HG02678 (cell line): ENCODE results near the gene REEP6.
A peak's percentile ranks its signal among the peaks of the same experiment; 100 is the strongest.
"Not testable (repeated sequence)": the region's sequence is repeated elsewhere in the genome, so short reads cannot be mapped to it uniquely, and the experiment has no call there.

Source experiments
- ATAC-seq: cut with Tn5 transposase; IDR thresholded peaks from one replicate; pipeline ENCODE4 v1.9.1; 2021; ENCODE audit warnings: mild to moderate bottlenecking, moderate library complexity; ENCODE audit not compliant: unreplicated experiment

Gene REEP6

GRCh38 chr19:1488282-1488601 lies 2.7 kb upstream of the REEP6 start:
- no peak for ATAC-seq

- no peak for ATAC-seq
Observed at GRCh38 chr19:1489463-1490310, 1.3 kb upstream of the REEP6 start.

GRCh38 chr19:1490311-1491113 lies 469 bp upstream of the REEP6 start, which contains the start of gene PCSK4:
Gene PCSK4, minus strand, starts transcription at chr19:1490350. Its CDS starts 4 bp downstream, at chr19:1490346.
- ATAC-seq, result peak; percentile 84

- no peak for ATAC-seq
Observed at GRCh38 chr19:1491849-1492170, 829 bp downstream of the REEP6 start.

- no peak for ATAC-seq
Observed at GRCh38 chr19:1492474-1493006, 1.6 kb downstream of the REEP6 start.

GRCh38 chr19:1494115-1494815 lies 3.3 kb downstream of the REEP6 start:
- no peak for ATAC-seq

- no peak for ATAC-seq
Observed at GRCh38 chr19:1495051-1495798, 4.2 kb downstream of the REEP6 start.

- ATAC-seq, result no peak
Observed at GRCh38 chr19:1495799-1496713, 5.1 kb downstream of the REEP6 start.

- no peak for ATAC-seq
Observed at GRCh38 chr19:1496714-1497577, 6.0 kb downstream of the REEP6 start.

- ATAC-seq, result no peak
Observed at GRCh38 chr19:1497578-1498235, 6.7 kb downstream of the REEP6 start.

GRCh38 chr19:1499231-1499630 lies 8.2 kb downstream of the REEP6 start:
- not testable (repeated sequence) for ATAC-seq

- no peak for ATAC-seq
Observed at GRCh38 chr19:1501200-1501595, 10.2 kb downstream of the REEP6 start.

- no peak for ATAC-seq
Observed at GRCh38 chr19:1502433-1503088, 11.6 kb downstream of the REEP6 start.

GRCh38 chr19:1503089-1503924 lies 12.3 kb downstream of the REEP6 start:
- no peak for ATAC-seq

- no peak for ATAC-seq
Observed at GRCh38 chr19:1503925-1504773, 13.2 kb downstream of the REEP6 start.

GRCh38 chr19:1505012-1505411 lies 14.0 kb downstream of the REEP6 start:
- ATAC-seq, result no peak
